Parathyroid adenoma (tissue), 2 donors: Measurements from ENCODE around the gene MEOX2.

Experiments
- H2AFZ ChIP-seq: fragments of 300-600 bp; sonication (generic); one replicate; pipeline ENCODE4 v1.7.0; 2017; ENCODE audit warnings: antibody characterized with exemption, mild to moderate bottlenecking
- H3K27ac ChIP-seq: fragments of 300-600 bp; sonication (generic); one replicate; pipeline ENCODE4 v1.7.0; 2017
- H3K27me3 ChIP-seq: fragments of 300-600 bp; sonication (generic); one replicate; pipeline ENCODE4 v1.7.0; 2017; ENCODE audit warnings: low read length; ENCODE audit not compliant: control insufficient read depth, insufficient read depth
- H3K36me3 ChIP-seq: fragments of 300-600 bp; sonication (generic); one replicate; pipeline ENCODE4 v1.7.0; 2017; ENCODE audit warnings: low read length; ENCODE audit not compliant: control insufficient read depth, insufficient read depth
- H3K4me1 ChIP-seq: fragments of 300-600 bp; sonication (generic); one replicate; pipeline ENCODE4 v1.7.0; 2017; ENCODE audit warnings: control low read depth
- H3K4me2 ChIP-seq: fragments of 300-600 bp; sonication (generic); one replicate; pipeline ENCODE4 v1.7.0; 2017; ENCODE audit warnings: low read length
- H3K4me3 ChIP-seq: fragments of 300-600 bp; sonication (generic); one replicate; pipeline ENCODE4 v1.7.0; 2017; ENCODE audit warnings: low read depth, low read length
- H3K79me2 ChIP-seq: fragments of 300-600 bp; sonication (generic); one replicate; pipeline ENCODE4 v1.7.0; 2017; ENCODE audit warnings: control low read depth
- H3K9ac ChIP-seq: fragments of 300-600 bp; sonication (generic); one replicate; pipeline ENCODE4 v1.7.0; 2017; ENCODE audit warnings: mild to moderate bottlenecking
- H3K9me3 ChIP-seq: fragments of 300-600 bp; sonication (generic); one replicate; pipeline ENCODE4 v1.7.0; 2017; ENCODE audit warnings: low read length; ENCODE audit not compliant: control insufficient read depth
- TF ChIP-seq, protein P1 (sequence below): fragments of 300-600 bp; sonication (generic); IDR thresholded peaks from one replicate; pipeline ENCODE4 v1.7.0; 2017; ENCODE audit warnings: antibody characterized with exemption, mild to moderate bottlenecking
- donor health status: primary hyperparathyroidism.

MEOX2 gene

GRCh38 chr7:15626041-15626440 lies 60.4 kb downstream of the MEOX2 start:
- no peaks in the 10 kb centered on the region for H3K4me1 ChIP-seq
- H3K4me2 ChIP-seq: no peak overlapping the region

DNA sequence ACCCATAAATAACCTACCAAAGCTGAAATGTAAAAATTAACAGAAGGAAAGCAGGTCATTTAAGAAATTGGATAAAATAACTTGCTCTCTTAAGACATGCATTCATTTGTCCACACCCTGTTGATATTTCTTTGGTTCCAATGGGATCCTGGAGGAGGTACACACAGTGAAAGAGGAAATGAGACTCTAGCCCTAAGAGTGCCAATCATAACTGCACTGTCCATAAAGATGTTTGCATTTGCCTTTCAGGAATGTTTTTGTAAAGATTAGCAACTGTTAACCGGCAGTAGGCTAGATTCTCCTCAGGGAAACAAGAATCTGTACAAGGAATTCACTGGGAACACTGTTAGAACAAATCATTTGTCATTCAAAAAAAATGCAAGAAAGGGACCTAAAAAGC lies 61.0 kb downstream of the MEOX2 start:
- Histone ChIP-seq H3K9ac (no peak overlapping the region), H3K27ac (no peak overlapping the region), H3K79me2 (no peaks in the 10 kb centered on the region), H3K27me3 (no peaks in the 10 kb centered on the region), H3K4me1 (no peaks in the 10 kb centered on the region), H3K36me3 (no peaks in the 10 kb centered on the region), H2AFZ (no peak overlapping the region), H3K9me3 (no peaks in the 10 kb centered on the region), H3K4me2 (no peak overlapping the region), H3K4me3 (no peak overlapping the region)
- TF ChIP-seq, protein P1, sequence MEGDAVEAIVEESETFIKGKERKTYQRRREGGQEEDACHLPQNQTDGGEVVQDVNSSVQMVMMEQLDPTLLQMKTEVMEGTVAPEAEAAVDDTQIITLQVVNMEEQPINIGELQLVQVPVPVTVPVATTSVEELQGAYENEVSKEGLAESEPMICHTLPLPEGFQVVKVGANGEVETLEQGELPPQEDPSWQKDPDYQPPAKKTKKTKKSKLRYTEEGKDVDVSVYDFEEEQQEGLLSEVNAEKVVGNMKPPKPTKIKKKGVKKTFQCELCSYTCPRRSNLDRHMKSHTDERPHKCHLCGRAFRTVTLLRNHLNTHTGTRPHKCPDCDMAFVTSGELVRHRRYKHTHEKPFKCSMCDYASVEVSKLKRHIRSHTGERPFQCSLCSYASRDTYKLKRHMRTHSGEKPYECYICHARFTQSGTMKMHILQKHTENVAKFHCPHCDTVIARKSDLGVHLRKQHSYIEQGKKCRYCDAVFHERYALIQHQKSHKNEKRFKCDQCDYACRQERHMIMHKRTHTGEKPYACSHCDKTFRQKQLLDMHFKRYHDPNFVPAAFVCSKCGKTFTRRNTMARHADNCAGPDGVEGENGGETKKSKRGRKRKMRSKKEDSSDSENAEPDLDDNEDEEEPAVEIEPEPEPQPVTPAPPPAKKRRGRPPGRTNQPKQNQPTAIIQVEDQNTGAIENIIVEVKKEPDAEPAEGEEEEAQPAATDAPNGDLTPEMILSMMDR: no peak

More at GRCh38 chr7:15626041-15626440, 60.4 kb downstream of the MEOX2 start:
- Histone ChIP-seq H3K79me2 (no peaks in the 10 kb centered on the region), H3K9ac (no peak overlapping the region), H3K27ac (no peak overlapping the region), H2AFZ (no peak overlapping the region), H3K9me3 (no peaks in the 10 kb centered on the region), H3K36me3 (no peaks in the 10 kb centered on the region), H3K4me3 (no peak overlapping the region), H3K27me3 (no peaks in the 10 kb centered on the region)
- TF ChIP-seq, protein P1: no peak

GRCh38 chr7:15621468-15621867 lies 65.0 kb downstream of the MEOX2 start:
- Histone ChIP-seq H3K79me2 (no peaks in the 10 kb centered on the region), H3K27me3 (no peaks in the 10 kb centered on the region), H2AFZ (no peak overlapping the region), H3K4me3 (no peak overlapping the region), H3K9ac (no peak overlapping the region), H3K36me3 (no peaks in the 10 kb centered on the region), H3K4me2 (no peak overlapping the region), H3K4me1 (no peaks in the 10 kb centered on the region), H3K27ac (no peak overlapping the region), H3K9me3 (no peaks in the 10 kb centered on the region)
- TF ChIP-seq, protein P1: no peak

GRCh38 chr7:15620491-15621185 lies 65.8 kb downstream of the MEOX2 start:
- Histone ChIP-seq H3K4me1 (no peaks in the 10 kb centered on the region), H3K9ac (no peak overlapping the region), H3K9me3 (no peaks in the 10 kb centered on the region), H3K27me3 (no peaks in the 10 kb centered on the region), H2AFZ (no peak overlapping the region), H3K27ac (no peak overlapping the region), H3K36me3 (no peaks in the 10 kb centered on the region), H3K4me3 (no peak overlapping the region), H3K79me2 (no peaks in the 10 kb centered on the region), H3K4me2 (no peak overlapping the region)
- TF ChIP-seq, protein P1: no peak

DNA sequence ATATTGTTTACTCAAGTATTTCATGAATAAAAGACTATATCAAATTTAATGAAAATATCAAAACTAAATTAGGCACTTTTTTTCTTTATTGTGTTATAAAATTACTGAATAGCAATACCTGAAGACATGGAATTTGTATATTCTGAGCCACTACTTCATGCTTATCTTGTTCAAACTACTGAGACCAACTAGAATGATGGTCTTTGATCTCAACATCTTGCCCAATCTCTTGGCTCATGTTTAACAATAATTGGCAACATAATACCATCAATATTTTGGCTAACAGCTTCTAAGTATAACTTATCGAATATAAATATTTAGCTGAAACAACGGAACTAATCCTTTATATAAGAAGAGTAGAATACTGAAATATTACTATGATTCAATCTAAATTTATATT lies 68.2 kb downstream of the MEOX2 start:
- H3K27ac ChIP-seq: no peak overlapping the region
- no peaks in the 10 kb centered on the region for H3K27me3 ChIP-seq
- H3K9me3 ChIP-seq: no peaks in the 10 kb centered on the region
- H3K4me2 ChIP-seq: no peak overlapping the region
- H3K9ac ChIP-seq: no peak overlapping the region
- no peak overlapping the region for H2AFZ ChIP-seq
- H3K79me2 ChIP-seq: no peaks in the 10 kb centered on the region
- no peaks in the 10 kb centered on the region for H3K4me1 ChIP-seq
- H3K36me3 ChIP-seq: no peaks in the 10 kb centered on the region
- TF ChIP-seq, protein P1: no peak
- no peak overlapping the region for H3K4me3 ChIP-seq
